ENCODE data around the gene ITGBL1.

DNA sequence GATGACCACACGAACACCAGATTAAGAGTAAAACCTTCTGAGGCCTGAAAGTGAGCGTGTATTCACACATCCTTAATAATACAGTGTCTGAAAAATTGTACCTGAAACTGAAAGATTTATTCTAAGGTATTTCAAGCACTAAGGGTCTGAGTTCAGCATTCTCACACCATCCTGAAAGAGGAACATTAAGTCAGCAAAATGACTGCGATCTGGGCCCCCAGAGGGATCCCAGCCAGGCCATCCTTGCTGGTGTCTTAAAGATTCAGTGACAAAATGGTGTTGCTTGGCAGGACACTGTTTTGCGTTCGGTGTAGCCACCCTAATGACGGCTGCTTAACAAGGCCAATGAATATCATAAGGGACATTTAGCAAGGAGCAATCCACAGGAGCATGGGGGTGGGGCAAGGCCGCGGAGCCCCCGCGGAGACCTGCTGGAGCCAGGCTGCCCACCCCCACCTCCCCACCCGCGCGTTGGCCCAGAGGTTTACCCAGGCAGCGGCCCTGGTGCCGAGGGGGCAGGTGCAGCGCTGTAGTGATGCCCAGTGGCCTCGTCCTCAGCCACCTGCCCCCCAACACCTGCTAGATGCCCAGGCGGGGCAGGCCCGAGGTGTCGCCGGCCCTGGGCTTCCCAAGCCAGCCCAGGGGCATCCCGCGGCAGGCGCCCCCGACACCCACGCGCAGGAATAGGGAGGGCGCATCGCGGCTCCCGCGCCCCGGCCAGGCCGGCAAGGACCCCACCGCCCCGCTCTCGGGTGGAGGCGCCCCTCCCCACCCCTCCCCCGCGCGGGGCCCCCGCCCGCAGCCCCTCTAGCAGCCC is 36.9 kb upstream of the ITGBL1 start:
- TF ChIP-seq POLR2A (IDR thresholded peaks at IDR 0.05): no peak
- TF ChIP-seq, protein P1, sequence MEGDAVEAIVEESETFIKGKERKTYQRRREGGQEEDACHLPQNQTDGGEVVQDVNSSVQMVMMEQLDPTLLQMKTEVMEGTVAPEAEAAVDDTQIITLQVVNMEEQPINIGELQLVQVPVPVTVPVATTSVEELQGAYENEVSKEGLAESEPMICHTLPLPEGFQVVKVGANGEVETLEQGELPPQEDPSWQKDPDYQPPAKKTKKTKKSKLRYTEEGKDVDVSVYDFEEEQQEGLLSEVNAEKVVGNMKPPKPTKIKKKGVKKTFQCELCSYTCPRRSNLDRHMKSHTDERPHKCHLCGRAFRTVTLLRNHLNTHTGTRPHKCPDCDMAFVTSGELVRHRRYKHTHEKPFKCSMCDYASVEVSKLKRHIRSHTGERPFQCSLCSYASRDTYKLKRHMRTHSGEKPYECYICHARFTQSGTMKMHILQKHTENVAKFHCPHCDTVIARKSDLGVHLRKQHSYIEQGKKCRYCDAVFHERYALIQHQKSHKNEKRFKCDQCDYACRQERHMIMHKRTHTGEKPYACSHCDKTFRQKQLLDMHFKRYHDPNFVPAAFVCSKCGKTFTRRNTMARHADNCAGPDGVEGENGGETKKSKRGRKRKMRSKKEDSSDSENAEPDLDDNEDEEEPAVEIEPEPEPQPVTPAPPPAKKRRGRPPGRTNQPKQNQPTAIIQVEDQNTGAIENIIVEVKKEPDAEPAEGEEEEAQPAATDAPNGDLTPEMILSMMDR (IDR thresholded peaks at IDR 0.05): no peak
